ENCODE measurements around the gene KRT80.

- TF ChIP-seq, protein P1, sequence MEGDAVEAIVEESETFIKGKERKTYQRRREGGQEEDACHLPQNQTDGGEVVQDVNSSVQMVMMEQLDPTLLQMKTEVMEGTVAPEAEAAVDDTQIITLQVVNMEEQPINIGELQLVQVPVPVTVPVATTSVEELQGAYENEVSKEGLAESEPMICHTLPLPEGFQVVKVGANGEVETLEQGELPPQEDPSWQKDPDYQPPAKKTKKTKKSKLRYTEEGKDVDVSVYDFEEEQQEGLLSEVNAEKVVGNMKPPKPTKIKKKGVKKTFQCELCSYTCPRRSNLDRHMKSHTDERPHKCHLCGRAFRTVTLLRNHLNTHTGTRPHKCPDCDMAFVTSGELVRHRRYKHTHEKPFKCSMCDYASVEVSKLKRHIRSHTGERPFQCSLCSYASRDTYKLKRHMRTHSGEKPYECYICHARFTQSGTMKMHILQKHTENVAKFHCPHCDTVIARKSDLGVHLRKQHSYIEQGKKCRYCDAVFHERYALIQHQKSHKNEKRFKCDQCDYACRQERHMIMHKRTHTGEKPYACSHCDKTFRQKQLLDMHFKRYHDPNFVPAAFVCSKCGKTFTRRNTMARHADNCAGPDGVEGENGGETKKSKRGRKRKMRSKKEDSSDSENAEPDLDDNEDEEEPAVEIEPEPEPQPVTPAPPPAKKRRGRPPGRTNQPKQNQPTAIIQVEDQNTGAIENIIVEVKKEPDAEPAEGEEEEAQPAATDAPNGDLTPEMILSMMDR (IDR thresholded peaks at IDR 0.05), result no peak
- TF ChIP-seq POLR2A (IDR thresholded peaks at IDR 0.05), result no peak
- TF ChIP-seq POLR2AphosphoS5 (IDR thresholded peaks at IDR 0.05; ENCODE audit: insufficient read depth in 1 of 2, low read depth in 1 of 2), result no peak
These were observed 23.6 kb downstream of the KRT80 start for GRCh38 chr12:52168019-52168717.

Measured in vagina (tissue), 2 donors.